IPS DF 6.9 (cell line): ENCODE measurements around the gene AASDHPPT.

ENCODE experiments used
- DNase-seq: peaks from one replicate; pipeline ENCODE4 v3.0.0-alpha.2; 2013; ENCODE audit warnings: low read depth, low spot score
- H3K27ac ChIP-seq: one replicate; pipeline ENCODE4 v1.5.1; 2013; ENCODE audit warnings: low read length, control low read depth
- H3K27me3 ChIP-seq: 2 replicates; pipeline ENCODE4 v1.6.1; 2013; ENCODE audit warnings: mild to moderate bottlenecking, low read length; ENCODE audit not compliant: control insufficient read depth, insufficient read depth
- H3K36me3 ChIP-seq: 2 replicates; pipeline ENCODE4 v1.6.1; 2013; ENCODE audit warnings: low read length; ENCODE audit not compliant: control insufficient read depth, insufficient read depth
- H3K4me1 ChIP-seq: 2 replicates; pipeline ENCODE4 v1.6.1; 2013; ENCODE audit warnings: low read length; ENCODE audit not compliant: control insufficient read depth, insufficient read depth
- H3K4me3 ChIP-seq: 2 replicates; pipeline ENCODE4 v1.5.1; 2013; ENCODE audit warnings: mild to moderate bottlenecking, low read length
- H3K9me3 ChIP-seq: 2 replicates; pipeline ENCODE4 v1.6.1; 2013; ENCODE audit warnings: low read length, inconsistent platforms; ENCODE audit not compliant: control insufficient read depth, insufficient read depth
- WGBS: extraction: QIAGEN DNeasy Blood & Tissue Kit; methylation state at CpG from one replicate; pipeline ENCODE4 v1.1.7; 2013; ENCODE audit warnings: mixed read lengths, missing lambda C conversion rate; ENCODE audit not compliant: insufficient read length, insufficient coverage; 5-methylcytosine and 5-hydroxymethylcytosine counted together

The AASDHPPT gene

GRCh38 chr11:106127604-106128003 lies 50.1 kb downstream of the AASDHPPT start:
- Histone ChIP-seq H3K4me3 (no peak overlapping the region), H3K36me3 (no peaks in the 10 kb centered on the region), H3K9me3 (no peaks in the 10 kb centered on the region), H3K27ac (no peak overlapping the region), H3K27me3 (no peaks in the 10 kb centered on the region), H3K4me1 (no peaks in the 10 kb centered on the region)
- no CpG with 5 or more reads among the region's 3 CpGs for WGBS
- no peak for DNase-seq

GRCh38 chr11:106128740-106129139 lies 51.3 kb downstream of the AASDHPPT start:
- no CpG with 5 or more reads among the region's 2 CpGs for WGBS

GRCh38 chr11:106131998-106132397 lies 54.5 kb downstream of the AASDHPPT start:
- Histone ChIP-seq H3K27ac (no peak overlapping the region), H3K4me3 (no peak overlapping the region), H3K4me1 (no peaks in the 10 kb centered on the region), H3K9me3 (no peaks in the 10 kb centered on the region), H3K36me3 (no peaks in the 10 kb centered on the region), H3K27me3 (no peaks in the 10 kb centered on the region)
- no peak for DNase-seq
- WGBS, result no CpG with 5 or more reads among the region's 2 CpGs

More at GRCh38 chr11:106128740-106129139, 51.3 kb downstream of the AASDHPPT start:
- no peaks in the 10 kb centered on the region for H3K4me1 ChIP-seq
- no peak overlapping the region for H3K27ac ChIP-seq
- H3K4me3 ChIP-seq, result no peak overlapping the region
- no peaks in the 10 kb centered on the region for H3K27me3 ChIP-seq
- no peaks in the 10 kb centered on the region for H3K9me3 ChIP-seq
- DNase-seq, result no peak
- no peaks in the 10 kb centered on the region for H3K36me3 ChIP-seq

GRCh38 chr11:106132582-106133354 lies 55.3 kb downstream of the AASDHPPT start:
- H3K4me3 ChIP-seq, result no peak overlapping the region
- no peaks in the 10 kb centered on the region for H3K4me1 ChIP-seq
- no peaks in the 10 kb centered on the region for H3K9me3 ChIP-seq
- DNase-seq, result no peak
- no peaks in the 10 kb centered on the region for H3K36me3 ChIP-seq
- no peak overlapping the region for H3K27ac ChIP-seq
- WGBS, result no CpG with 5 or more reads among the region's 3 CpGs
- no peaks in the 10 kb centered on the region for H3K27me3 ChIP-seq

- no peaks in the 10 kb centered on the region for H3K36me3 ChIP-seq
- no peak overlapping the region for H3K4me3 ChIP-seq
- H3K27me3 ChIP-seq, result no peaks in the 10 kb centered on the region
- no peaks in the 10 kb centered on the region for H3K4me1 ChIP-seq
- no peak for DNase-seq
- H3K9me3 ChIP-seq, result no peaks in the 10 kb centered on the region
- H3K27ac ChIP-seq, result no peak overlapping the region
Measured at GRCh38 chr11:106133529-106133928, 56.1 kb downstream of the AASDHPPT start.

- DNase-seq, result no peak
Measured at GRCh38 chr11:106137061-106137460, 59.6 kb downstream of the AASDHPPT start.

GRCh38 chr11:106137758-106138157 lies 60.3 kb downstream of the AASDHPPT start:
- Histone ChIP-seq H3K27ac (no peak overlapping the region), H3K9me3 (no peaks in the 10 kb centered on the region), H3K4me3 (no peak overlapping the region), H3K36me3 (no peaks in the 10 kb centered on the region), H3K27me3 (no peaks in the 10 kb centered on the region), H3K4me1 (no peaks in the 10 kb centered on the region)
- DNase-seq, result no peak
- WGBS, result no CpG with 5 or more reads among the region's 1 CpG

More at GRCh38 chr11:106137061-106137460, 59.6 kb downstream of the AASDHPPT start:
- Histone ChIP-seq H3K9me3 (no peaks in the 10 kb centered on the region), H3K4me3 (no peak overlapping the region), H3K27me3 (no peaks in the 10 kb centered on the region), H3K27ac (no peak overlapping the region), H3K36me3 (no peaks in the 10 kb centered on the region), H3K4me1 (no peaks in the 10 kb centered on the region)
